Right lobe of liver (tissue), 4 donors: ENCODE measurements around the gene MAP7D1.
"Not testable (repeated sequence)": the region's sequence is repeated elsewhere in the genome, so short reads cannot be mapped to it uniquely, and the experiment has no call there.

Source experiments
- CTCF ChIP-seq, 4 donors: fragments of 200-600 bp in 3 of 4; fragments of 450-650 bp in 1 of 4; IDR thresholded peaks; one replicate each; pipeline versions ENCODE4 v1.5.1 to v1.8.0; 2016 to 2022; ENCODE audit warnings: antibody characterized with exemption in 4 of 4, mild to moderate bottlenecking in 2 of 4
- POLR2A ChIP-seq: fragments of 450-650 bp; IDR thresholded peaks from one replicate; pipeline ENCODE4 v1.6.1; 2017; ENCODE audit warnings: antibody characterized with exemption, mild to moderate bottlenecking
- donor health status: DM: no; HTN: no; CAD: no.
- donor health status: DM: no; HTN: no; CAD: no.
- donor health status: DM: no; HTN: yes; CAD: no.

- TF ChIP-seq POLR2A; CTCF (IDR thresholded peaks at IDR 0.05): not testable (repeated sequence)
Measured at GRCh38 chr1:36158827-36159252, 2.9 kb downstream of the MAP7D1 start.
